GM23338 (cell line): Measurements from ENCODE around the gene LFNG.

Experiments used
- CREB1 ChIP-seq: fragments of 250-450 bp; sonication (Bioruptor Pico); IDR thresholded peaks from 2 replicates; pipeline ENCODE4 v1.5.0; 2020; ENCODE audit warnings: low read depth, mild to moderate bottlenecking, moderate library complexity
- CTCF ChIP-seq, 2 experiments: fragments of 200-600 bp in 1 of 2; sonication (generic) in 1 of 2; conservative IDR thresholded peaks; 2 replicates each; pipeline versions ENCODE4 v1.5.1 to v1.6.1; 2016 to 2017; ENCODE audit warnings: antibody characterized with exemption in 2 of 2, low read depth in 2 of 2, mild to moderate bottlenecking in 2 of 2, moderate library complexity in 1 of 2
- ETS1 ChIP-seq: IDR thresholded peaks from 2 replicates; pipeline ENCODE4 v1.6.1; 2016; ENCODE audit warnings: antibody characterized with exemption
- EZH2 ChIP-seq: fragments of 200-600 bp; sonication (generic); IDR thresholded peaks from one replicate; pipeline ENCODE4 v1.8.0; 2017; ENCODE audit warnings: antibody characterized with exemption, mild to moderate bottlenecking, low read depth; ENCODE audit not compliant: unreplicated experiment
- EZH2phosphoT487 ChIP-seq: fragments of 200-600 bp; sonication (generic); IDR thresholded peaks from one replicate; pipeline ENCODE4 v1.8.1; 2018; ENCODE audit warnings: antibody characterized with exemption; ENCODE audit not compliant: unreplicated experiment
- JUNB ChIP-seq: IDR thresholded peaks from one replicate; pipeline ENCODE4 v1.6.1; 2016; ENCODE audit warnings: antibody characterized with exemption; ENCODE audit not compliant: unreplicated experiment
- POLR2AphosphoS5 ChIP-seq: IDR thresholded peaks from 2 replicates; pipeline ENCODE4 v1.6.1; 2016; ENCODE audit warnings: antibody characterized with exemption, low read depth
- REST ChIP-seq: IDR thresholded peaks from one replicate; pipeline ENCODE4 v1.6.1; 2018; ENCODE audit warnings: antibody characterized with exemption; ENCODE audit not compliant: unreplicated experiment
- ZNF331 ChIP-seq: fragments of 250-450 bp; sonication (Bioruptor Pico); IDR thresholded peaks from 2 replicates; pipeline ENCODE4 v1.5.0; 2020; ENCODE audit warnings: low read depth, mild to moderate bottlenecking, moderate library complexity

GRCh38 chr7:2524808-2525657 is 5.5 kb downstream of the LFNG start:
- no peak for TF ChIP-seq POLR2AphosphoS5
- TF ChIP-seq CTCF (conservative IDR thresholded peaks at IDR 0.05; ENCODE audit: low read depth in 2 of 2), result no peak
- TF ChIP-seq CREB1 (CRISPR knock-in tag), result no peak
- no peak for TF ChIP-seq EZH2phosphoT487
- TF ChIP-seq ZNF331 (CRISPR knock-in tag), result no peak
- TF ChIP-seq REST, result no peak
- TF ChIP-seq ETS1, result no peak
- TF ChIP-seq JUNB, result no peak
- no peak for TF ChIP-seq EZH2
